Nephron progenitor cell (in vitro differentiated cells): ENCODE measurements around the gene DHFR2.

Source experiments
- DNase-seq: peaks from one replicate; pipeline ENCODE4 v3.0.0; 2021
- H3K27ac Mint-ChIP-seq: 2 replicates; pipeline ENCODE4 v1.8.0; 2021; ENCODE audit warnings: mild to moderate bottlenecking, moderate library complexity, mixed read lengths
- H3K27me3 Mint-ChIP-seq: 2 replicates; pipeline ENCODE4 v1.8.0; 2021; ENCODE audit warnings: mild to moderate bottlenecking, low read depth, mixed read lengths; ENCODE audit not compliant: poor library complexity
- H3K36me3 Mint-ChIP-seq: 2 replicates; pipeline ENCODE4 v1.8.0; 2021; ENCODE audit warnings: low read depth, mixed read lengths
- H3K4me1 Mint-ChIP-seq: 2 replicates; pipeline ENCODE4 v1.8.0; 2021; ENCODE audit warnings: mixed read lengths
- H3K4me3 Mint-ChIP-seq: 2 replicates; pipeline ENCODE4 v1.8.0; 2021; ENCODE audit warnings: mild to moderate bottlenecking, moderate library complexity, mixed read lengths
- H3K9me3 Mint-ChIP-seq: 2 replicates; pipeline ENCODE4 v1.8.0; 2021; ENCODE audit warnings: mild to moderate bottlenecking, moderate library complexity, mixed read lengths
- TF ChIP-seq, protein P1 (sequence below): fragments of 200-600 bp; sonication (generic); IDR thresholded peaks from 2 replicates; pipeline ENCODE4 v1.5.0; 2021; ENCODE audit warnings: antibody characterized with exemption

The DHFR2 gene

GRCh38 chr3:94019659-94020058 is 43.1 kb downstream of the DHFR2 start:
- H3K27me3 Mint-ChIP-seq = no peaks in the 10 kb centered on the region
- no peak overlapping the region for H3K4me3 Mint-ChIP-seq
- DNase-seq = no peak
- peaks cover 17% of the 10 kb centered on the region for H3K36me3 Mint-ChIP-seq
- peaks cover 9% of the 10 kb centered on the region for H3K4me1 Mint-ChIP-seq
- TF ChIP-seq, protein P1, sequence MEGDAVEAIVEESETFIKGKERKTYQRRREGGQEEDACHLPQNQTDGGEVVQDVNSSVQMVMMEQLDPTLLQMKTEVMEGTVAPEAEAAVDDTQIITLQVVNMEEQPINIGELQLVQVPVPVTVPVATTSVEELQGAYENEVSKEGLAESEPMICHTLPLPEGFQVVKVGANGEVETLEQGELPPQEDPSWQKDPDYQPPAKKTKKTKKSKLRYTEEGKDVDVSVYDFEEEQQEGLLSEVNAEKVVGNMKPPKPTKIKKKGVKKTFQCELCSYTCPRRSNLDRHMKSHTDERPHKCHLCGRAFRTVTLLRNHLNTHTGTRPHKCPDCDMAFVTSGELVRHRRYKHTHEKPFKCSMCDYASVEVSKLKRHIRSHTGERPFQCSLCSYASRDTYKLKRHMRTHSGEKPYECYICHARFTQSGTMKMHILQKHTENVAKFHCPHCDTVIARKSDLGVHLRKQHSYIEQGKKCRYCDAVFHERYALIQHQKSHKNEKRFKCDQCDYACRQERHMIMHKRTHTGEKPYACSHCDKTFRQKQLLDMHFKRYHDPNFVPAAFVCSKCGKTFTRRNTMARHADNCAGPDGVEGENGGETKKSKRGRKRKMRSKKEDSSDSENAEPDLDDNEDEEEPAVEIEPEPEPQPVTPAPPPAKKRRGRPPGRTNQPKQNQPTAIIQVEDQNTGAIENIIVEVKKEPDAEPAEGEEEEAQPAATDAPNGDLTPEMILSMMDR = no peak
- H3K9me3 Mint-ChIP-seq = no peaks in the 10 kb centered on the region
- H3K27ac Mint-ChIP-seq = peak overlapping the region; percentile 53

- TF ChIP-seq, protein P1 = no peak
- H3K4me3 Mint-ChIP-seq = no peak overlapping the region
- no peaks in the 10 kb centered on the region for H3K27me3 Mint-ChIP-seq
- no peak for DNase-seq
- peaks cover 9% of the 10 kb centered on the region for H3K4me1 Mint-ChIP-seq
- H3K27ac Mint-ChIP-seq = no peak overlapping the region
- H3K36me3 Mint-ChIP-seq = peaks cover 30% of the 10 kb centered on the region
- H3K9me3 Mint-ChIP-seq = no peaks in the 10 kb centered on the region
These were observed 47.7 kb downstream of the DHFR2 start for GRCh38 chr3:94015025-94015424.

DNA sequence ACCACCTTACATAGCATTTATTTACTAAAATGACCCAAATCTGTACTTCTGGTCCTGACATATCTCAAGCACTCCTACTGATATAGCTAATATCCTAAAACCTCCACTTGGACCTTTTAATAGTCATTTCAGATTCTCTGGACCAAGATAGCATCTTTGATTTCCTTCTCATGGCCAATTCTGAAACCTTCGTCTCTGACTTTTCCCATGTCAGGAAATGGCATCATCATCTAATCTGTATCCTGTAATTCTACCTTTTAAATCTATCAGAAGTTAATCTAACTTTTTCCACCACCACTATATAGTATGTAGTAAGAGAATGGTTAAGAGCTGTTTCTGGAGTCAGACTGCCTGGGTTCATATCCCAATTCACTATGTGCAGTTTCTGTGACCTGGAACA is 50.5 kb downstream of the DHFR2 start:
- Mint-ChIP-seq H3K4me3 (no peak overlapping the region), H3K27me3 (no peaks in the 10 kb centered on the region), H3K4me1 (no peaks in the 10 kb centered on the region), H3K27ac (no peak overlapping the region), H3K36me3 (peaks cover 27% of the 10 kb centered on the region), H3K9me3 (no peaks in the 10 kb centered on the region)
- no peak for DNase-seq
- TF ChIP-seq, protein P1 = no peak

- no peak overlapping the region for H3K4me3 Mint-ChIP-seq
- no peaks in the 10 kb centered on the region for H3K4me1 Mint-ChIP-seq
- H3K9me3 Mint-ChIP-seq = no peaks in the 10 kb centered on the region
- DNase-seq = no peak
- no peak overlapping the region for H3K27ac Mint-ChIP-seq
- TF ChIP-seq, protein P1 = no peak
- H3K36me3 Mint-ChIP-seq = peaks cover 33% of the 10 kb centered on the region
- H3K27me3 Mint-ChIP-seq = no peaks in the 10 kb centered on the region
These were observed 51.4 kb downstream of the DHFR2 start for GRCh38 chr3:94011233-94011711.

- H3K9me3 Mint-ChIP-seq = no peaks in the 10 kb centered on the region
- no peak for DNase-seq
- no peak overlapping the region for H3K4me3 Mint-ChIP-seq
- H3K36me3 Mint-ChIP-seq = peaks cover 29% of the 10 kb centered on the region
- H3K27ac Mint-ChIP-seq = no peak overlapping the region
- no peaks in the 10 kb centered on the region for H3K4me1 Mint-ChIP-seq
- H3K27me3 Mint-ChIP-seq = no peaks in the 10 kb centered on the region
- TF ChIP-seq, protein P1 = no peak
These were observed 53.1 kb downstream of the DHFR2 start for GRCh38 chr3:94009608-94010007.

DNA sequence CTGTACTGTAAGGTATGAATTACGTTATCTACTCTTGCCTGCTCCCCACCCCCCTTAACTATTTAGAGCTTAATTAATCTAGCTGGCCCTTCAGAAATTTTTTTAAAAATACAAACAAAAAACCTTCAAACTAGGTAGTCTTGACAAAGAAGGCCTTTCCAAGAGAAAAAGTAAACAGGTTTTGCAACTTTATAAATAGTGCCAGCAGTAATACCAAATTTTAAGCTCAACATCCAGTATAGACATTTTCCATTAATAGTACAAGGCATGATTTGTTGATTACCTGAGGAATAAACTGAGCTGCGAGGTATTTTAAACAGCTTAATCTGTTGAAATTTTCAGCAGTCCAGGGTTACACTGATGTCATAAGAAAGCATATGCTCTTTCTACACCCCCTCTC is 54.5 kb downstream of the DHFR2 start:
- no peak overlapping the region for H3K4me3 Mint-ChIP-seq
- no peak overlapping the region for H3K27ac Mint-ChIP-seq
- TF ChIP-seq, protein P1 = no peak
- H3K9me3 Mint-ChIP-seq = no peaks in the 10 kb centered on the region
- no peak for DNase-seq
- no peaks in the 10 kb centered on the region for H3K27me3 Mint-ChIP-seq
- peaks cover 25% of the 10 kb centered on the region for H3K36me3 Mint-ChIP-seq
- no peaks in the 10 kb centered on the region for H3K4me1 Mint-ChIP-seq
